Measurements from ENCODE around the gene POLR2I.
A peak's percentile ranks its signal among the peaks of the same experiment; 100 is the strongest.
"Not testable (repeated sequence)": the region's sequence is repeated elsewhere in the genome, so short reads cannot be mapped to it uniquely, and the experiment has no call there.

POLR2I gene

GRCh38 chr19:36141039-36141927 is 26.6 kb upstream of the POLR2I start:
- Histone ChIP-seq H3K9me3 (no peaks in the 10 kb centered on the region), H3K4me3 (peak overlapping the region; percentile 98), H3K36me3 (replicated peaks) (peaks cover 34% of the 10 kb centered on the region), H3K27me3 (ENCODE audit: low read depth) (no peaks in the 10 kb centered on the region), H3K4me1 (peaks cover 4% of the 10 kb centered on the region)
- peak; percentile 79 to 90 for DNase-seq (ENCODE audit: low spot score in 2 of 2)
- in situ Hi-C loops (cut with MboI; ENCODE audit: low sequenced_read_pairs): no loop called here

DNA sequence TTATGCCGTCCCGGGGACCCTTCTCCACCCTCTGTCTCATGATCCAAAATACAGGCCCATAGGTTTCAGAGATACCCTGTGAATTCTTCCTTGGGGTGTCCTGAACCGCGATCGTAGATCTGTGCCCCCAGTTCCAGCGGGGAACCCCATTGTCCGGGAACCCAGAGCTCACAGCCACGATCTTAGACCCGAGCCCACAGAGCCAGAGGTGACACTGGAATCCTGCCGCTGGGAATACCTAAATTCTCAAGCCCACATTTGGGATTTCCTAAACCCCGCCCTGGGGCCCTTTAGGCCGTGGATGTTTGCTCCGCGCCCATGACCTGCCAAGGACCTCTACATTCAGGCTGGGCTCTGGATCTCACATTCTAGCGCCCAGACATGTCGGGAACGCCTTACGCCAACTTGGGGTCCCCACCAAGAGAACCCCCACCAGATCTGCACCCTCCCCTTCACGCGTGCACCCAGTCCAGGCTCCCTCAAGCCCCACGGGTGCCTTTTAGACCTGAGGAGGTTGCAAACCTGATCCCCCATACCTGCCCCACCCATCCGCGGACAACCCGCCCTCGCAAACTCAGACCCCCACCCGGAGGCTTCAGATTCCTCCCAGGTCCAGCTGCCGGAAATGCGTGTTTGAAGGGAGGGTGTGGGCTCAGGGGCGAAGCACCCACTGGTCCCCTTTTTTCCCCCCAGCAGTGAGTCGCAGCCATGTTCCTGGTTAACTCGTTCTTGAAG is 25.8 kb upstream of the POLR2I start:
- Histone ChIP-seq H3K4me3 (peak overlapping the region; percentile 98), H3K27me3 (ENCODE audit: low read depth) (no peaks in the 10 kb centered on the region)
- in situ Hi-C loops (cut with MboI; ENCODE audit: low sequenced_read_pairs): no loop called here

DNA sequence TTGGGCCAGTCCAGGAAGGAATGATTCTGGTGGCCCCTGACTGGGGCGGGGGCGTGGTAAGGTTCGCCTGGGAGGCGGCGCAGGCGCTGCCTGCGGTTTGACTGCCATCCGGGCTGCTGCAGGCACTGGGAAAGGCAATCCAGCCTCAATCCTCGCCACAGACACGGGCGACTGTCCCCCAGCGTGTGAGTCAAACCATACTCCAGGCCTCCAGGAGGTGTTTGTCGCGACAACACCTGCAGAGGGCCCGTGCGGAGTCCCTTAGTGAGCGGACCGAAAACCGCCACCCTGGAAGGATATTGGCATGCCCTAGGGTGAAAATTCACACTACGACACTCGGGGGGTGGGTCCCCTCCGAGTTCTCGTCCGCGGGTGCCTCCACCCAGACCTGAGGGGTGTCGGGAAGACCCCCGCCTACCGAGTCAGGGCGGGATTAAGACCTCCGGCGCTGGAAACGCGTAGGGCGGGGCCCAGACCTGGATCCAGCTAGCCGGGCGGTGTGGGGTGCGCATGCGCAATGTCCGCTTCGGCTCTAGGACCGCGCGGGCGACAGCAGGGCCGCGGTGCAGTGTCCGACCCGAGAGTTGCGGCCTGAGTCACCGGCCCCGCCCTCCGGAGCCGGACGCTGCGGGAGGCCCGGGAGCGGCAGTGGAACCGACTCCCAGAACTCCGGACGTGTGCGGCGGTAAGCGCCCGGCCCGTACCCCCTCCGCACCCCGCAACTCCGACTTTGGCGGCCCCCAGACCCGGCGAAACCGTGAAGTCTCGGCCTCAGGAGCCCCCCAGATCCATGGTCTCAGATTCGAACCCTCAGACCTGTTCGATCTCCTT is 25.0 kb upstream of the POLR2I start, which contains the start of gene CAPNS1:
CAPNS1 (plus strand) TSS at position 594 of the 831 bp plus-strand sequence. CDS start 946 bp downstream, outside the sequence.
- no peaks in the 10 kb centered on the region for H3K27me3 ChIP-seq (ENCODE audit: low read depth)
- no peaks in the 10 kb centered on the region for H3K9me3 ChIP-seq
- peak within 1 kb of the TSS; percentile 98 for H3K4me3 ChIP-seq
- in situ Hi-C loops (cut with MboI; ENCODE audit: low sequenced_read_pairs): no loop called here
- peaks cover 20% of the 10 kb centered on the region for H3K36me3 ChIP-seq (replicated peaks)
- peak; percentile 93 to 97 for DNase-seq (ENCODE audit: low spot score in 2 of 2)
- peaks cover 4% of the 10 kb centered on the region for H3K4me1 ChIP-seq

More for the DNA sequence above, 25.8 kb upstream of the POLR2I start:
- H3K9me3 ChIP-seq: no peaks in the 10 kb centered on the region
- DNase-seq (ENCODE audit: low spot score in 2 of 2): peak; percentile 51 to 81
- H3K36me3 ChIP-seq (replicated peaks): peaks cover 26% of the 10 kb centered on the region
- H3K4me1 ChIP-seq: peaks cover 4% of the 10 kb centered on the region

DNA sequence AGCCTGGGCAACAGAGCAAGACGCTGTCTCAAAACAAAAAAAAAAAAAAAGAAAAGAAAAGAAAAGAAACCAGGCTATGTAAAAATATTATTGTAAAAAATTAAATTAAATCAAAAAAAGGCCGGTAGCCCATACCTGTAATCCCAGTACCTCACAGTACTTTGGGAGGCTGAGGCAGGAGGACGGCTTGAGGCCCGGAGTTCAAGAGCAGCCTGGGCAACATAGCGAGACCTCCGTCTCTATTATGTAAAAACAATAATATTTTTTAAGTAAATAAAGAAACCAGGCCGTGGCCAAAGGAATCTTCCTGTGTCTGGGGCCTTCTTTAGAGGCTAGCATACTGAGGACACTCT is 24.4 kb upstream of the POLR2I start:
- in situ Hi-C loops (cut with MboI; ENCODE audit: low sequenced_read_pairs): no loop called here
- H3K36me3 ChIP-seq (replicated peaks): peaks cover 14% of the 10 kb centered on the region
- peak overlapping the region; percentile 98 for H3K4me3 ChIP-seq
- DNase-seq (ENCODE audit: low spot score in 2 of 2): no peak
- H3K27me3 ChIP-seq (ENCODE audit: low read depth): no peaks in the 10 kb centered on the region
- no peaks in the 10 kb centered on the region for H3K9me3 ChIP-seq
- peaks cover 4% of the 10 kb centered on the region for H3K4me1 ChIP-seq

DNA sequence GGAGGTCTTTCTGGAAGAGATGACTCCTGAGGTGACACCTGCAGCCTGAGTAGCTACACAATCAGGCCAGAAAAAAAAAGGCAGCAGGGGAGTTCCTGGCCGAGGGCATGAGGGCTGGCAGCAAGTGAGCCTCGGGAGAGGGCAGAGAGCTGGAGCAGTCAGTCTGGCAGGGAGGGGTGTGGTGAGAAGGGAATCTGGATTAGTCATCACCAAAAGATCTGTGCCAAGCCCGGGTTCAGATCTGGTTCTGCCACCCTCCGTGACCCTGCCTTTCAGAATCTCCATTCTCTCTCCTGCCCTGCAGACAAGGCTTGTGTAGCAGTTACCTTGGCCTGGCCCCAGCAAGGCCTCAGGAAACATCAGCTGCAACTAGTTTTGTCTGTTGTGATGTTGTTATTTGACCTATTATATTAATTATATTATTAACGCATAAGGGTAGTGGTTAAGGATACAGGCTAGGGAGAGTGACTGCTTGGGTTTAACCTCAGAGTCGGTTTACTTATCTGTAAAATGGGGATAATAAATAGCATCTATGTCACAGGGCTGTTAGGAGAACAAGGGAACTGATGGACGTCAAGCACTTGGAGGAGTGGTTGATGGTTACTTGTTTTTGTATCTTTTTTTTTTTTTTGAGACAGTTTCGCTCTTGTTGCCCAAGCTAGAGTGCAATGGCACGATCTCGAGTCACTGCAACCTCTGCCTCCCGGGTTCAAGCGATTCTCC is 22.4 kb upstream of the POLR2I start:
- Histone ChIP-seq H3K36me3 (replicated peaks) (peaks cover 2% of the 10 kb centered on the region; the same call in 1 of the 2 replicates), H3K27me3 (ENCODE audit: low read depth) (no peaks in the 10 kb centered on the region), H3K4me1 (peaks cover 4% of the 10 kb centered on the region), H3K9me3 (no peaks in the 10 kb centered on the region), H3K4me3 (no peak overlapping the region)
- in situ Hi-C loops (cut with MboI; ENCODE audit: low sequenced_read_pairs): no loop called here
- DNase-seq (ENCODE audit: low spot score in 2 of 2): no peak

DNA sequence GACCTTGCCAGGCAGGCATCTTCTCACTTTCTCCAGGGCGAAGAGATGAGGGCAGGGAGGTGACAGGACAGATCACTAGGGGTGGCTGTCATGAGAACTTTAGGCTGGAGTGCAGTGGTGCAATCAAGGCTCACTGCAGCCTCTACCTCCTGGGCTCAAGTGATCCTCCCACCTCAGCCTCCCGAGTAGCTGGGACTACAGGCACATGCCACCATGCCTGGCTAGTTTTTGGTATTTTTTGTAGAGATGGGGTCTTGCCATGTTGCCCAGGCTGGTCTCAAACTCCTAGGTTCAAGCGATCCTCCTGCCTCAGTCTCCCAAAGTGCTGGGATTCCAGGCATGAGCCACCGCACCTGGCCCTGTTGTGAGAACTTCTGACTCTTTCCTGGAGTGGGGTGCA is 20.2 kb upstream of the POLR2I start:
- in situ Hi-C loops (cut with MboI; ENCODE audit: low sequenced_read_pairs); H3K9me3 ChIP-seq: not testable (repeated sequence)

DNA sequence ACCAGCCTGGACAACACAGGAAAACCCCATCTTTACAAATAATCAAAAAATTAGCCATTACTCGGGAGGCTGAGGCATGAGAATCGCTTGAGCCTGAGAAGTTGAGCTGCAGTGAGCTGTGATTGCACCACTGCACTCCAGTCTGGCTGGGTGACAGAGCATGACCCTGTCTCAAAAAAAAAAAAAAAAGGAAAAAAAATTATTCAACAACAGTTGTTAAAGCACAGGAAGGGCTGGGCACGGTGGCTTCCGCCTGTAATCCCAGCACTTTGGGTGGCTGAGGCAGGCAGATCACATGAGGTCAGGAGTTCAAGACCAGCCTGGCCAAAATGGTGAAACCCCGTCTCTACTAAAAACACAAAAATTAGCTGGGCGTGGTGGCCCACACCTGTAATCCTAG is 16.5 kb upstream of the POLR2I start:
- H3K27me3 ChIP-seq (ENCODE audit: low read depth); H3K4me3 ChIP-seq; H3K36me3 ChIP-seq (replicated peaks); in situ Hi-C loops (cut with MboI; ENCODE audit: low sequenced_read_pairs); H3K9me3 ChIP-seq; DNase-seq (ENCODE audit: low spot score in 2 of 2): not testable (repeated sequence)
- H3K4me1 ChIP-seq: peaks cover 11% of the 10 kb centered on the region

More for the DNA sequence above, 20.2 kb upstream of the POLR2I start:
- not testable (repeated sequence) for H3K36me3 ChIP-seq (replicated peaks); H3K4me1 ChIP-seq; H3K27me3 ChIP-seq (ENCODE audit: low read depth); DNase-seq (ENCODE audit: low spot score in 2 of 2); H3K4me3 ChIP-seq

DNA sequence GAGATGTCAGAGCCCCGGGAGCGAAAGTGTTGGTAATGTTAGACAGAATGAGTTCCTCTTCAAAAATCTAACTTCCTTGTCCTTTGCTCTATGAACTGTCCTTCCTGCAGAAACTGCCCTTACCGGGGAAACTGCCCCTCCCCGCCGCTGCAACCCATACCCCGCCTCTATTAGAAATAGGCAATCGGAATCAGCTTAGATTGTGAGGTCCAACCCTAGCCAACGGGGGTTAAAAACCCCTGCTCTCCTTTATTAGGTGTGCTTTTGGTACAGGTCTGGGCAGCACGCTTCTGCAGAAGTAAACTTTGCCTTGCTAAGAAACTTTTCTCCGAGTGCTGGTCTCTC is 13.7 kb upstream of the POLR2I start:
- peak overlapping the region; percentile 45 for H3K4me3 ChIP-seq

DNA sequence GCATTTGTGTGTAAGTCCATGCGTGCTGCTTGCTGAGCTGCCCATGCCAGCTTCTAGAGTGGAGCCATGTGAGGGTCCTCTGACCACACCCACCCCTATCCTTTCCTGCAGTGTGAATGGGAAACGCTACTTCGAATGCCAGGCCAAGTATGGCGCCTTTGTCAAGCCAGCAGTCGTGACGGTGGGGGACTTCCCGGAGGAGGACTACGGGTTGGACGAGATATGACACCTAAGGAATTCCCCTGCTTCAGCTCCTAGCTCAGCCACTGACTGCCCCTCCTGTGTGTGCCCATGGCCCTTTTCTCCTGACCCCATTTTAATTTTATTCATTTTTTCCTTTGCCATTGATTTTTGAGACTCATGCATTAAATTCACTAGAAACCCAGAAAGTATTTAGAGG is 10.9 kb upstream of the POLR2I start:
- no peaks in the 10 kb centered on the region for H3K27me3 ChIP-seq (ENCODE audit: low read depth)
- H3K36me3 ChIP-seq (replicated peaks): peaks cover 23% of the 10 kb centered on the region
- H3K4me1 ChIP-seq: peaks cover 11% of the 10 kb centered on the region
- in situ Hi-C loops (cut with MboI; ENCODE audit: low sequenced_read_pairs): loop anchor here (5.0 kb wide), 1 partner anchor 47 kb away; no protein-coding TSS in a partner anchor
- H3K4me3 ChIP-seq: no peak overlapping the region
- no peak for DNase-seq (ENCODE audit: low spot score in 2 of 2)
- H3K9me3 ChIP-seq: no peaks in the 10 kb centered on the region

More for the DNA sequence above, 13.7 kb upstream of the POLR2I start:
- peaks cover 14% of the 10 kb centered on the region for H3K36me3 ChIP-seq (replicated peaks)
- no peaks in the 10 kb centered on the region for H3K27me3 ChIP-seq (ENCODE audit: low read depth)
- H3K4me1 ChIP-seq: peaks cover 11% of the 10 kb centered on the region
- DNase-seq (ENCODE audit: low spot score in 2 of 2): peak; percentile 16 to 57
- no peaks in the 10 kb centered on the region for H3K9me3 ChIP-seq
- in situ Hi-C loops (cut with MboI; ENCODE audit: low sequenced_read_pairs): loop anchor here (5.0 kb wide), 1 partner anchor 44 kb away; no protein-coding TSS in a partner anchor

- H3K36me3 ChIP-seq (replicated peaks): peaks cover 43% of the 10 kb centered on the region
- H3K9me3 ChIP-seq: no peaks in the 10 kb centered on the region
- no peaks in the 10 kb centered on the region for H3K27me3 ChIP-seq (ENCODE audit: low read depth)
- DNase-seq (ENCODE audit: low spot score in 2 of 2): no peak
- H3K4me3 ChIP-seq: no peak overlapping the region
- peaks cover 6% of the 10 kb centered on the region for H3K4me1 ChIP-seq
- in situ Hi-C loops (cut with MboI; ENCODE audit: low sequenced_read_pairs): no loop called here
Observed at GRCh38 chr19:36121486-36122124, 6.9 kb upstream of the POLR2I start.

DNA sequence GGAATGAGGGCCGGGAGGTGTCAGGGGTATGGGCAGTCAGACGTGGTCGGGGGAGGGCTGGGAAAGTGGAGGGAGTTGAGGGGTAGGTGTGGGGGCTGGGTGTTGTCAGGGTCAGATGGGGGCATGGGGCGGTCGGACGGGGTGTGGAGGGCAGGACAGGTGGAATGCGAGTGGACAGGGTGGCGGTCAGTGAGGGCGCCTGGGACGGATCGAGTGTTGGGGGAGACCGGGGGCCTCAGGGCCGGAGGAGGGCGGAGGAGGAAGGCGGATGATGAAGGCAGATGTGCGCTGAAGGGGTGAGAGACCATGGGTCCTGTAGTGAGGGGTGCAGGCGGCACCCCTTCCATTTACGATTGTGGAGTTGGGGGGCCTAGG is 6.3 kb upstream of the POLR2I start:
- Histone ChIP-seq H3K4me3 (no peak overlapping the region), H3K9me3 (no peaks in the 10 kb centered on the region), H3K36me3 (replicated peaks) (peaks cover 43% of the 10 kb centered on the region), H3K4me1 (peaks cover 9% of the 10 kb centered on the region), H3K27me3 (ENCODE audit: low read depth) (no peaks in the 10 kb centered on the region)
- in situ Hi-C loops (cut with MboI; ENCODE audit: low sequenced_read_pairs): no loop called here
- DNase-seq (ENCODE audit: low spot score in 2 of 2): no peak

- Histone ChIP-seq H3K9me3 (no peaks in the 10 kb centered on the region), H3K36me3 (replicated peaks) (peaks cover 40% of the 10 kb centered on the region), H3K4me1 (peaks cover 12% of the 10 kb centered on the region), H3K27me3 (ENCODE audit: low read depth) (no peaks in the 10 kb centered on the region), H3K4me3 (no peak overlapping the region)
- in situ Hi-C loops (cut with MboI; ENCODE audit: low sequenced_read_pairs): no loop called here
- peak; percentile 45 to 79 for DNase-seq (ENCODE audit: low spot score in 2 of 2)
Observed at GRCh38 chr19:36120092-36120983, 5.7 kb upstream of the POLR2I start.
